GM19099 (cell line): ENCODE data around the gene PMPCA.

ENCODE experiments used
- POLR2A ChIP-seq: IDR thresholded peaks from 3 replicates; pipeline ENCODE4 v1.6.1; 2011; ENCODE audit warnings: low read depth; ENCODE audit not compliant: insufficient read length; ENCODE audit errors: extremely low read depth

The PMPCA gene

GRCh38 chr9:136445799-136446198 is 35.3 kb downstream of the PMPCA start:
- TF ChIP-seq POLR2A, result no peak

- no peak for TF ChIP-seq POLR2A
Measured at GRCh38 chr9:136447173-136447778, 36.8 kb downstream of the PMPCA start.

GRCh38 chr9:136448655-136449054 is 38.2 kb downstream of the PMPCA start:
- no peak for TF ChIP-seq POLR2A

GRCh38 chr9:136451221-136451877 is 40.9 kb downstream of the PMPCA start:
- no peak for TF ChIP-seq POLR2A

DNA sequence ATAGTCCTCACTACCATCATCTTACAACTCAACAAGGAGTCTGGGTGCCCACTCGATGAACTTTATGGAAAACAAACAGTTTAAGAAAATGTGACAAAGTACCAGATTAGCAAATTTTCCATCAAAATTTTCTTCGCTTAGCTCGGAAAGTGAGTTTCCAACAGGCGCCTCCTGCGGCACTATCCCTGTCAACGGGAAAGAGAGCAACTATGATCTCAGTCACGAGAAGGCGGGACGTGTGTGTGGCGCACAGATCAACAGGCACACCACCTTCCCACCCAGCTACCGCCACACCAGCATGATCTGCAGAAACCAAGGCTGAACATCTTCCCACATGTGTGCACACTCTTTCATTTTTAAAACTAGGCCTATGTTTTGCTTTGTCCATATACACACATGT is 42.9 kb downstream of the PMPCA start:
- no peak for TF ChIP-seq POLR2A

DNA sequence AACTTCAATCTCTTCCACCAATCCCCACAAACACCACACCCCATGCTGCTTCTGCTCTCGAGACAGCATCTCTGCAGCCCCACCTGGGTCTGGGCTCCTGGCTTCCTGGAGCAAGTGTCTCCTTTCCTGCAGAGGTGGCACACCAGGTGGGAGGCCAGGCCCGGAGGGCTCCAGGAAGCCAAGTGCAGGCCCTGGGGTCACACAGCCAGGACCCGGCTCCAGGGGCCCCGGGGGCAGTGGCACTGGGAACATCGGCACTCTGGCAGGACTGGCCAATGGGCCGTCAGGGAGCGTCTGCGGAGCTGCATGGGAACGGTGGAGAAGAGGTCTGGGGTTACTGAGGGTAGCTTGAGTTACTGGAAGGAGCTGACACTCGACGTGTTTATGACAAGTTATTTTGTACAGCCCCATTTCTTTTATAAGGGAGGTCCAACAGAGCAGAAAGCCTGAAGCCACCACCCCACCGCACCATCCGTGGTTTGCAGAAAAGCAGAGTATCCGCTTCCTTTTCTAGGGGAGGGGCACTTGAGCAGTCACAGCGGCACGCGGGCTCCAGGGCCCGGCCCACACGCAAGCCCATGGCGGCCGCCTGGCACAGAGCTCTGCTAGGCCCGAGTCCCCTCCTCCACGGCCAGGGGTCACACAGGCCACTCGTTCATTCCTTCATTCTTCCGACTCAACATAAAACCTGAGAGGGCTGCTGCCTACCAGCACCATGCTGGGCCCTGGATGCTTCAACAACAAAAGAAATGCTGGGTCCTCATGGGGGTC is 43.8 kb downstream of the PMPCA start:
- TF ChIP-seq POLR2A, result no peak

DNA sequence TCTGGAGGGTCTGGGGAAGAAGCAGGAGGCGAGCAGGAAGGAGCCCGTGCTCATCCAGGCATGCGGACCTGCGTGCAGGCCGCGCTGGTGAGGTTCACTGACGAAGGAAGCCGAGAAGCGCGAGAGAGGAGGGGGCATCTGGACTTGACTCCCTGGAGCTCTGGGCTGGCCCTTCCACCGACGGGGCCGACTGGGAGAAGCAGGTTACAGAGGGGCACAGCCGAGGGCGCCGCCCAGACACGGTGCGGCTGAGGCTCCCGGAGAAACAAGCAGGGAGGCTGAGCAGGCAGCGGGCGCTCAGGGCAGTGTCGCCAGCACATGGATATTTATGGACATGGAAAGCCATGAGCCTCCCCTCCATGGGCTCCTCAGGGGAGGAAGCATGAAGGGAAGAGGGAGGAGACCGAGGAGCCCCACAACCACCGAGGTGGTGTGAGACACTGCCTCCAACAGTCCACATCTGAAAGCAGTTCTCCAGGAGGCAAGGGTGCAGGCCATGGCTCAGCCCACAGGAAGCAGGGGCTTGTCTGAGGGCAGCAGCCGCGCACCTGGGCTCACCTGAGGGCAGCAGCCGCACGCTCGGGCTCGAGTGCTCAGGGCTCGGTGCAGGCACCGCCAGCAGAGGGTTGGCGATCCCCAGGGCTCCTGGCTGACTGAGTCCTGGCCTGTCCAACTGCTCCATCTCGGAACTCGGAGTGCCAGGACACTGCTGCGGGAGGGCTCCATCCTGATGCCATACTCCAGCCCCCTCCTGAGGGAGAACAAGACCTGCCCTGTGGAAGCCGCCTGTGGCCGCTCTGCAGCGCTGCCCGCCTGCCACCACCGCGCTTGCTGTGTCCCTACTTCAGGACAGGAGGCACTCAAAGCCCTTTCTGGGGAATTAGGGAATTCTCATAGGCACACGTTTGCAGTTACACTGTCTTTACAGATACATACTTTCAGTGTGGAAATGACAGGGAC is 44.9 kb downstream of the PMPCA start:
- no peak for TF ChIP-seq POLR2A

GRCh38 chr9:136456258-136456657 is 45.8 kb downstream of the PMPCA start:
- no peak for TF ChIP-seq POLR2A

DNA sequence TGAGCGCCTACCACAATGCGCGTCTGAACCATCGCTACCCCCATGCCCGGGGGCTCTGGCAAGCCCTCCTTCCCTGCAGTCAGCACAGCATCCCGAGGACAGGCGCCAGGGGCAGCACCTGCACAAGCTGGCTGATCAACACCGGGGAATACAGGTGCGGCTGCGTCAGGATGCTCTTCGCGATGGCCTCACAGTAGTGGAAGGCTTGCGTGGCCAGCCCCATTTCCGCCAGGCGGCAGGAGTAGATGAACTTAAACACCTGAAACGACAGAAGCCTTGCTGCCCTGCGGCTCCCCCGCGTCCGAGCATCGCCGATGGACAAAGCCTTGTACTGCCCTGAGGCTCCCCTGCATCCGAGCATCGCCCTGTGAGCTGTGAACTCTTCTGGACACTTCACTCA is 46.9 kb downstream of the PMPCA start:
- no peak for TF ChIP-seq POLR2A

GRCh38 chr9:136459425-136459824 is 49.0 kb downstream of the PMPCA start:
- no peak for TF ChIP-seq POLR2A

GRCh38 chr9:136460772-136461325 is 50.4 kb downstream of the PMPCA start:
- TF ChIP-seq POLR2A, result no peak

- TF ChIP-seq POLR2A, result no peak
Measured at GRCh38 chr9:136462664-136463063, 52.2 kb downstream of the PMPCA start.

GRCh38 chr9:136463578-136463977 is 53.1 kb downstream of the PMPCA start:
- TF ChIP-seq POLR2A, result no peak

- no peak for TF ChIP-seq POLR2A
Measured at GRCh38 chr9:136464241-136464640, 53.8 kb downstream of the PMPCA start.
